Right ventricle myocardium superior (tissue), 1 donor: Measurements from ENCODE around the gene HHATL. TPM values are rescaled to one million over a fixed set of nuclear protein-coding genes. Genes with fewer than 3 reads are reported as not detected.
"Not testable (repeated sequence)": the region's sequence is repeated elsewhere in the genome, so short reads cannot be mapped to it uniquely, and the experiment has no call there.

Experiments used
- ATAC-seq: fragments of 200-7000 bp; cut with Tn5 transposase; one replicate; pipeline ENCODE4 v1.9.1; 2020; ENCODE audit warnings: mild to moderate bottlenecking; ENCODE audit not compliant: poor library complexity
- DNase-seq: peaks from one replicate; pipeline ENCODE4 v3.0.0-alpha.2; 2020
- intact Hi-C: fragments of 100-400 bp; cut with DNase I; formaldehyde crosslinking; loops from one replicate; pipeline ENCODE4 v1.11.2; 2022
- total RNA-seq: library from RNA; stranded (reverse); fragmentation: NEBNext Ultra II Directional; extraction: Animal tissue kit (Norgen Biotek cat#: 25700); gene quantifications from one replicate; pipeline ENCODE4 v1.2.1, GENCODE V29; 2021
- donor health status: DM: no; HTN: yes; CAD: no; lungs with severe emphysema.

The HHATL gene
- total RNA-seq, 1 donor from 2014 or later = 486 TPM

DNA sequence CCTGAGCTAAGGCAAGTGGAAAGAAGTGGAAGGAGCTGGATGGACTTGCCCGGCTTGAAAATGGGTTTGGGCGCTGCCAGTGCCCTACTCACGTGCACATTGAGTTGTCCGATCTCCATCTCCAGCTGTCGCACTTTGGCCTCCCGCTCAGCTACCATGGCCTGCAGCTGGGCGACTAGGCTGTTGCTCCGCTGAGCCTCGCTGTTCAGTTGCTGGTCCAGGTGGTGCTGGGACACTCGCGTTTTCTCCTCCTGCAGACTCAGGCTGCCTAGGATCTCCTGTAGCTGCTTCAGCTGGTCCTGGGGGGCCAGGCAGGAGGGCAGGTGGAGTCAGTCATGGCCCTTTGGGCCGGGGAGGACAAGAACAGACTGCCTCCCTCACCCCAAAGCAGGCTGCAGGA lies 33.0 kb upstream of the HHATL start:
- no peak for DNase-seq
- intact Hi-C loops = no loop called here
- no peak for ATAC-seq

DNA sequence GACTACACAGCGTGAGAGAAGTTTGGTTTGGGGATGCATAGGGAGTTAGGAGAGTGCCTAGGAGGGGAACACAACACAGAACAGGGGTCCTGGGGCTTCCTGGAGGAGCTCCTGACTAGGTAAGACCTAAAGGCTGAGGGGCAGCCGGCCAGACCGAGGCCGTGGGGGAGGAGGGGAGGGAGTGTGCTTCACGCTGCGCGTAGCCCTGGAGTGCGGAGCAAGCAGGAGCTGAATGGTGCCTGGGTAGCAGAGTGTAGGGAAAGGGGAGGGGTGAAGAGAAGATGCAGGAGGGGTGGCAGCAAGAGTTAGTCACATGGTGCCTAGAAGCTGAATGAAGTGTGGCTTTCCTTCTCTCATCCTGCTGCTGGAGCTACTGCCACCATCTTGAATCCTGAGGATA lies 32.4 kb upstream of the HHATL start:
- ATAC-seq = no peak
- intact Hi-C loops = no loop called here
- DNase-seq = no peak

DNA sequence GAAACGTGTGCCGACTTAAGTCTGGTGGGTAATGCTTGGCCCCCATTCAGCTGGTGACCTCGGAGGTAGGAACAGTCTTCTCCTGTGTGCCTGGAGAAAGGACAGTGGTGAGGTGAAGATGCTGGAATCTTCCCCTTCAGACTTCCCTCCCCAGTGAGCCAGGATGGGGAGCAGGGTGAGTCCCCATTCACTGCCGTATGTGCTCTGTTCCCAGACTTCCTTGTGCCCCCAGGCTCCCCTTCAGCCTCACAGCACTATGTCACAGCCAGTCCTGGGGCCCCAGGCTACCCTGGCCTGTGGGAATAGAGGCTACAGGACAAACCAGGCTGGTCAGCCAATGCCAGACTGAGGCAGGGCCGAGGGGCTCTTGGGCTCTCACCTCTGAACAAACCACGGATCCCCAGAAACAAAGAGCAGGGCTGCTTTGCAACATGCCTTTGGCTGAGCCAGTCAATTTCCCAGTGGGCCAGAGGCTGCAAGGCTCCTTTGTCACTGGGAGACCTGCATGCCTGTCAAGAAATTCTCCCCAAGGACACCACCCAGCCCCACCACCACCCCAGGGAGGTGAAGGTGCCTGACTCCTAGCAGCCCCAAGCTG lies 31.8 kb upstream of the HHATL start:
- intact Hi-C loops = no loop called here
- DNase-seq = no peak
- no peak for ATAC-seq

DNA sequence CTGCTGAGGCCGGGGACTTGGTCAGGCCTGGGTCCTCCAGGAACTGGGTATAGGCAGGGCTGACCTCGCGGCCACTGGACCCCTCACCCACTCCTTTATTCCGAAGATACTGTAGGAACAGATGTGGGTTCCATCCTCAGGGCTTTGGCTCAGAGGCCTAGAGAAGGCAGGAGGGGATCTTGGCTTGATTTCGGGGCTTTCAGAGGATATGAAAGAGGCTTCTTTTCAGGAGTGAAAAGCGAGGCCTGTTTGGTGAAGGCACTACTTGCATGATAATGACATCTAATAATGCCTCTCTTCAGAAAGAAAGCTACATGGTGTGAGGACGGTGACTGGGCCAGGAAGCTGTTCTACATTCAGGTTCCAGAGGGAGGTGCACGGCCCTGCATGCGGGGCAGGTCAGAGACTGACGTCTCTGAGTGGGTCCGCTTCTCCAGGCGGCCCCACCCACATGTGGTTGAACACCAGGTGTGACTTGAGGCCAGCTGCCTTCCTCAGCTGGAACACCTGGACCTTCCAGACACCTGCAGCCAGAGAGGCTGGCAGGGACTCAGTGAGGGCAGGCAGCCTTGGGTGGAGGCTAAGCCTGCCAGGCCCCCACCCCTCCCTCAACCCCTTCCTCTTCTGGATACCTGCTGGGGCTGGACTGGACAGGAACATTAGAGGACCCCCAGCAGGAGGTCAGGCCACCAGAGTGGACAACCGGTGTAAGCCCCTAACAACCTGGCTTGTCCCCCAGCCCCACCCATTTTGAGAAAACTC lies 31.1 kb upstream of the HHATL start:
- intact Hi-C loops = no loop called here
- ATAC-seq (no peak), DNase-seq (no peak)

DNA sequence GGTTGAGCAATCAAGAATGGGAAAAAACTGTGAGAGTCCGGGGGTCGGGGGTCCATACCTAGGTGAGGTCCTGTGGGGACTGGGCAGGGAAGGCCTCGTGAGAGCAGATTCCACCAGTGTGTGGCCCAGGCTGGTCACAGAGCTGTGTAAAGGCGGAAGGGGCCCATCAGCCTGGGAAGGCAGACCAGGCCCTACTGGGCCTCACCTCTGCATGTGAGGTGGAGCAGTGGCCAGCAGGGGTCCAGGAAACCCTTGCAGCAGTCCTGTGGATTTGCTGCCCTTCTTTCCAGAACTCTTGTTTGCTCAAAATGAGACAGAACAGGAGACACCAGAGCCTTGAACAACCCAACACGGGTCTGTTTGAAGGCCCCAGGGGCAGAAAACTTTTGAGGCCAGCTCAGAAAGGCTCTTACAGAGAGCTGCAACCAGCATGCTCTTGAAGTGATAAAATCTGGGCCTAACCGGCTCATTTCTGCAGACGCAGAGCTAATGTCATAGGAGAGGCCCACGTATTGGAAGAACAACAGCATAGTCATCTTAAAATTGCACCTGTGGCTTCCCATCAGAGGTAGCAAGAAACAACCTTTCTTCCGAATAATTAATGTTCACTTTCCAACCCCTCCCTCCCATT lies 30.3 kb upstream of the HHATL start:
- DNase-seq (no peak), ATAC-seq (no peak)
- intact Hi-C loops = no loop called here

DNA sequence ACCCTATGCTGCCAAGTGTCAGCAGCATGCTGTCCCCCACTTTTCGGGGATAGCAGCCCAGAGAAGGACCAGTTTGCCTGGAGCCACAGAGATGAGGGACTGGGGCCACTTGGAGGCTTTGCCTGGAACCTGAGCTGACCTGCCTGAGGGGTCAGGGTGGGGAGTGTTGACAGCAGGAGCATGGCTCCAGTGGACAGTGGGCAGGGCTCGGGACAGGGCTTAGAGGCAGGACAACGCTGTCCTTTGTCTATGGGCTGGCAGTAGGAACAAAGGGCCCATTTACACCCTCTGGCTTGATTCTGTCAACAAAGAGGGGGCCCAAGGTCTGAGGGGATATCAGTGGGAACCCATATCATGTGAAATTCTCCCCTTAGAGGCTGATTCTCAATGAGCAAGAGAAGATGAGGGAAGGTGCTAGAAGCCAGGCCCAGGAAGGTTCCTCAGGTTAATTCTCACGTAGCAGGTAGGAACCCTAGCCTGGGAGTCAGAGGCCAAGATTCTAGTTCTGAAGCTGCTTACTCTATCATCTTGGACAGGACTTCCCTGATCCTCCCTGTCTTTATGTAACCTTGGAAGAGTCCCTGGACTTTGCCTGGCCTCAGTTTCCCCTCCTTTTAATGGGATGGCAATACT lies 29.7 kb upstream of the HHATL start:
- intact Hi-C loops = no loop called here
- DNase-seq (no peak), ATAC-seq (no peak)

DNA sequence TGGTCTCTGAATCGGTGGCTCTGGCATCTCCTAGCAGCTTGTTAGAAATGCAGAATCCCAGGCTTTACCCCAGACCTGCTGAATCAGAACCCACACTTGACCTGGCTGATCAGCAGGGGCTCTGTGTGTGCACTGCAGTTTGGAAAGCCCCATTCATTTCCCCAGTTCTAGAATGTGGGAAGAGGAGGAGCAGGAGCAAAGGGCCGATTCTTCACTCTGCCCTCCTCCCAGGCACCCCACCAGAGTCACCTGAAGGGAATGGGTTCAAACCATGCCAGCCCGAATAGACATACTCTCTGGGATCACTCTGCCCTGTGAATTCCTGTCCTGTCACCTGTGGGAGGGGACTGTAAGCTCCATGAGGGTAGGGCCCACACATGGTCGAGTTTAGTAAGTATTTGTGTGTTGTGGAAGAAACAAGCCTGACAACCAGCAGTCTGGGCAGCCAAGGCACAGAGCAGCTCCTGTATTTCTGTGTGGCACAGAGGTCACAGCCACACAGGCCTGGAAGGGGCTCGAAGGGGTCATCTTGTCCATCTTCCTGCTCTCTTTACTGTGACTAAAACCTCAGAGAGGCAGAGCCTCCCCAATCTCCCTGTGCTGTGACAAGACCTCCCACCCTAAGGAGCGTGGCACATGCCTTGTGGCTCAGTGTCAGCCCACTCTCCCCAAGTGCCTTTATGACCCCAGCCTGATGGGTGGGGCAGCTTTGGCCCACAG lies 29.0 kb upstream of the HHATL start:
- DNase-seq = no peak
- ATAC-seq = no peak
- intact Hi-C loops = no loop called here

DNA sequence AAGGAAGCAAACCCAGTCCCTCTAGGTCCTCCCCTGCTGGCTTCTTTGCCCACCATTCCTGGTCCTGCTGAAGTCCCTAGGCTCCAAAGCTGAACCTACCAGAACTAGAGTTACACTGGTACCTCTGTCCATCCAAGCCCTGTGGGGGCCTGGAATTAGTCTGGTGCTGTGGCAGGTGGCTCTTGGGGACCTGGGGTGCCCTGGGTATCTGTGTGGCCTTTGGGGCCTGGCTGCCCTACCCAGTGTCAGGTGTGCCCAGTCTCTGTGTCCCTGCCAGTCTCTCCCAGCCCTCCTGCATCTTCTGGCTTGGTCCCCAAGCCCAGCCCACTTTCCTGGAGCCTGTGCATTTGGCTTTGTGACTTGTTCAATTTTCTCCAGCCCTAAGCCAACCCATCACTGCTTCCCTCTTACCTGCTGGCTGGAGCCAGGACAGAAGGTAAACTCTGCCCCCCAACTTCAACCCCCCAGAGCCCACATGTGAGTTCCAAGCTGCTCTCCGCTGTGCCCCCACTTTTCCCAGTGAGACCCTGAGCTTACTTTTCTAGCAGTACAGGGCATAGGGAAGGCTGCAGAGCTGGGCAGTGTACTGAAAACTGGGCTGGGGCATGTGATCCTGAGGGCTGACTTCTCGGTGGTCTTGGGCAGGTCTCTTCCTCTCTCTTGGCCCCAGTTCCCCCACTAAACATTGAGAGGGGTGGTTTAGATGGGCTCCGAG lies 28.3 kb upstream of the HHATL start:
- intact Hi-C loops = no loop called here
- DNase-seq (no peak), ATAC-seq (no peak)

DNA sequence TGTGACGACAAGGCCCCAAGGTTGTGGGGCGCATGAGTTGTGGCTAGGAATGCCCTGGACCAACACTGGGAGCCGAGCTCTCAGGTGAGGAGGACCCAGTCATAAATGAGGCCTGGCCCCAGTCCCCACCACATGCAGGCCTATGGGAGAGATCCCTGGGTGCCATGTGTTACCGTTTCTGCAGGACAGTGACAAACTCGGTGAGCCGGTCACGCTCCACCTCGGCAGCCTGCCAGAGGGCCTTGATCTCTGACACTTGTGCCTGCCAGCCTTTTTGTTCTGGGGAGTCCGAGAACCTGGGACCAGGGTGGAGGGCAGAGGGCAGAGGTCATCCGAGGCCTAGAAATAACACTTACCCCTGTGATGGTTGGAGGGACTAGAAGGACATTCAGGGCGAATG lies 27.7 kb upstream of the HHATL start:
- DNase-seq = no peak
- intact Hi-C loops = no loop called here
- ATAC-seq = peak; percentile 36

DNA sequence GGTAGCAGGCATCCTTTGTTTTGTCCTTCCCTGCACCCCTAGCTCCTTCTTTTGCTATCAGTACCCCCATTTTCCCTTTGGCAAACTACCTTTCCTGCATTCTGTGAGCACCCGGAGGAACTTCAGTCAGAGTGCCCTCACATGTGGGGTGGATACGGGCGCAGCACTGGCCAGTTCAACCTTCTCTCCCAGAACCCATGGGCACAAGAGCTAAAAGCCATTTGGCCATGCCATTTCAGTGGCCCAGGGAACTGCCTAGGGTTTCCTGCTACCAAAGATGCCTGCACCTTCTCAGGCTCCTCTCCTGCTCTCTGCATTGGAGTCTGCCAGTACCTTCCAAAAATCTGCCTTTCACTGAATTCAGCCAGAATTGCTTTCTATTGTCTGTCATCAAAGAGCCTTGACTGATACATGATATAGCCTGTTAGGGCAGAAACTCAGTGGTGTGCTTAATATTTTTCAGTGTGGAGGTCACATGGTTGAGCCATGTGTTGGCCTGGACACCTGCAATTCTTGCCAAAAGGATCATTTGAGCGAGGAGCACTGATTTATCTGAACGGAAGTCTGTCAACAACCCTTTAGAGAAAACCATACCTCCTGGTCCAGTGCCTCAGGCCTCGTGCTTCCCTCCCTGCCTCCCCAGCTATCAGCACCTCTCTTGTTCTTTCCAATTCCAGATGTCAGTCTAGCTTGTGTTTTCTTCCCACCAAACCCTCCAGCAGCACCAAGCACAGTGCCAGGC lies 27.0 kb upstream of the HHATL start:
- intact Hi-C loops = no loop called here
- ATAC-seq = peak; percentile 91
- DNase-seq = no peak

DNA sequence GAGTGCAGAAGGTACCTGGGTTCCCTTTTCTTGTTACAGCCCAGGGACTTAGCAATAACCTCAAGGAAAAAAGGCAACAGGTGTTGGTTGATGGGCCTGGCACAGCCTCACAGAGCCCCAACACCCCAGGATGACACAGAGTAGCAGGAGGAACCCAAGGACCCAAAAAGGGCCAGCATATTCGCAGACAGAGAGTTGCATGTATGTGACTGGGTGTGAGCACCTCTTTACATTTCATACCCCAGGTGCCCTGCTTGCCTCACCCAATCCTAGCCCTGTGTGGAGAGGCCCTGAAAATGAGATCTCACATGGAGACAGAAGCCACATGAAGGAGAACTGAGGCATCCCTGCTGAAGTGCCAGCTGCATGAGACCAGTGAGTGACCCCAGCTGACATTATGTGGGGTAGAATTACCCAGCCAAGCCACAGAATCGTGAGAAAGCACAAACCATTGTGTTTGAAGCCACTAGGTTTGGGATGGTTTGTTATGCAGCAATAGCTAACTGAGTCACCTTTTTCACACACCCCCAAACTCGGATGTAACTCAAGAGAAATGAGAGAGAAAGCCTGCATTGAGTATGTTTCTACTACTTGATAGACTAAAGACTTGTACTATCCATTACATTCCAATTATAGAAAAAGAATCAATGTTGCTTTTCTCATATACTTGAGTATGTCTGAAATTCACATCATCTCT lies 26.2 kb upstream of the HHATL start:
- DNase-seq (no peak), ATAC-seq (no peak)
- intact Hi-C loops = no loop called here

DNA sequence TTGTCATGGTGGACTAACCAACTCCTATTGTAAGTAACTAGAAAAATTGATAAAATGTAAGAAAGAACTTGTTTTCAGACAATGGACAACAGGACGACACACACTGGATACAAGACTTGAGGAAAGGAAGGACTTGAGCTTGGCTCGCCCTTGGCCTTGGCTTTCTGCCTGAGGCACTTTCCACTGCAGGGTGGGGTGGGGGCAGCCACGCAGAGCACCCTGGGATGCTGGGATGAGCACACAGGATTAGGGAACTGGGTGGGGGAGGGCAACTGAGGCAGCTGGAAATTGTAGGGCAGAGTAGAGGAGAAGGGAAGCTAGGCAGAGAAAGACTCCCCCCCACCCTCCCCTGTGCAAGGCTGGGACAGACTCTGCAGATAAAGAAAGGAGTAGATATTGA lies 25.5 kb upstream of the HHATL start:
- DNase-seq (peak; percentile 71), ATAC-seq (peak; percentile 44)
- intact Hi-C loops = no loop called here

DNA sequence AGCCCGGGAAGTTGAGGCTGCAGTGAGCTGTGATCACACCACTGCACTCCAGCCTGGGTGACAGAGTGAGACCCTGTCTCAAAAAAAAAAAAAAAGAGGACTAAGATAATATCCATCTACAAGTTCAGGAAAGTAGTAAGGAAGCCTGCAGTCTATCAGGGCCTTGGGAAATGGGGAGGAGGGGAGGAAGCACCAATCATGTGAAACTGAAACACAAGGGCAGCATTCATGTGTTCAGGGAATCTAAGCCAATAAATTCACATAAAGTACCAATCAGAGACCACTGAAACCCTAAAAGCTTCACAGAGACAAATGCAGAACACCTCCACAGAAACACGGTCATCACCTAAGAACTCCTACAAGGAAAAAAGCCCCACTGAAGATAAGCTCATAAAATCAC lies 22.9 kb upstream of the HHATL start:
- DNase-seq = no peak
- intact Hi-C loops = no loop called here

DNA sequence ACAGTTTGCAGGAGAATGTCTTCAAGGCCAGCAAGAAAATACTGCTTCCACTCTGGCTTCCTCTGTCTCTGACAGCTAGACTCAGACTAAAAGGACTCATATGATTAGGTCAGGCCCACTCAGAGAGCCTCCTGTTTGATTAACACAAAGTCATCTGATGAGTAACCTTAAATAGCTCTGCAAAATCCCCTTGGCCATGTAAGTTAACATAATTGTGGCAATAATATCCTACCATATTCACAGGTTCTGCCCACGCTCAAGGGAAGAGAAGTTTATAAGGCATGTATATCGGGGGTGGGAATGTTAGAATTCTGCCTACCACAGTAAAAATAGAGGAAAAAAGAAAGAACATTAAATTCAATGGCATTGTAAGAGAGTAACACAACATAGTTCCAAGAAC lies 20.6 kb upstream of the HHATL start:
- intact Hi-C loops = no loop called here
- ATAC-seq (peak; percentile 38), DNase-seq (no peak)

More for the DNA sequence above, 22.9 kb upstream of the HHATL start:
- ATAC-seq = no peak

DNA sequence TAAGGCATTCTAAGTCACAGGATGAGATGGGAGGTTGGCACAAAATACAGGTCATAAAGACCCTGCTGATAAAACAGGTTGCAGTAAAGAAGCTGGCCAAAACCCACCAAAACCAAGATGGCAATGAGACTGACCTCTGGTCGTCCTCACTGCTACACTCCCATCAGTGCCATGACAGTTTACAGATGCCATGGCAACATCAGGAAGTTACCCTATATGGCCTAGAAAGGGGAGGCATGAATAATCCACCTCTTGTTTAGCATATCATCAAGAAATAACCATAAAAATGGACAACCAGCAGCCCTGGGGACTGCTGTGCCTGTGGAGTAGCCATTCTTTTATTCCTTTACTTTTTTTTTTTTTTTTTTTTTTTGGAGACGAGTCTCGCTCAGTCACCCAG lies 19.8 kb upstream of the HHATL start:
- intact Hi-C loops = not testable (repeated sequence)

DNA sequence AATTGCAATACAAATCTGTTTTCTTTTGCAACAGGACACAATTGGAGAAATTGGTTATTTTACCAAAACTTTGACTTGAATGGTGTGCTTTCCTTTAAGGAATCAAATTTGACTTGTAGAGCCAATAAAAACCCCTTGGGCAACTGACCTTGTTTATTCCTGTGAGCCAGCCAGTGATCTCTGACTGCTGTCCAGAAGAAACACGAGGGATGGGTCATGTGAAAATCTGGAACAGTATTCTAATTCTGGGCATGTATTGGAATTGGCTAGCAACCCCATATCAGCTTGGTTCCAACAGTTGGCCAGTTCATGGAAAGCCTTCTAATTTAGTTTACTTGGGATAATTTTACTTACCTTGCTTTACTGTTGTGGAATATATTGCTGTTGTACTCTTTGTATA lies 19.1 kb upstream of the HHATL start:
- DNase-seq = no peak
- intact Hi-C loops = no loop called here
- ATAC-seq = peak; percentile 48

More for the DNA sequence above, 19.8 kb upstream of the HHATL start:
- ATAC-seq, DNase-seq: not testable (repeated sequence)

DNA sequence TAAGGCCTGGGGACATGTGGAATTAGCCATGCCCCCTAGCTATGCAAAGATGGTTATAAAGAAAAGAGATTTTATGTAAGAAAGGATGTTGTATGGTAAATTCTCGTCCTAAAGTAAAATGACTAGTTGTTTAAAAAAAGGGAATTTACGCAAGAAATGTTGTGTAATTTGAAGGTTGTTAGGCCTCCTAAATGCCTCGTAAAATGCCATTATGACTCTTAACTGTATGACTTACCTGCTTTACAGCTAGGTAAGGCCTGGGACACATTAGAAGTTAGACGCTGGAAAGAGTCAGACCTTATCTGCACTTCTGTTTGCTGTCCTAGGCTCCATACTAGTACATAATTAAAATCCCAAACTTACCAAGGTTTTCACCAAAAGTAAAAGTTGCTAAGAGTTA lies 17.5 kb upstream of the HHATL start:
- ATAC-seq (no peak), DNase-seq (no peak)

More for the DNA sequence above, 17.5 kb upstream of the HHATL start:
- intact Hi-C loops = no loop called here
